GM19238 (cell line): ENCODE data around the gene ZNF385D.

Source experiments
- DNase-seq: peaks from one replicate; pipeline ENCODE4 v3.0.0; 2011; ENCODE audit warnings: low spot score; ENCODE audit not compliant: insufficient read length

ZNF385D gene

GRCh38 chr3:21673393-21673792 lies 77.6 kb downstream of the ZNF385D start:
- no peak for DNase-seq

GRCh38 chr3:21672303-21672702 lies 78.7 kb downstream of the ZNF385D start:
- DNase-seq = no peak

GRCh38 chr3:21670386-21670785 lies 80.6 kb downstream of the ZNF385D start:
- DNase-seq = no peak

- no peak for DNase-seq
Observed at GRCh38 chr3:21668012-21668411, 83.0 kb downstream of the ZNF385D start.

GRCh38 chr3:21665444-21666100 lies 85.4 kb downstream of the ZNF385D start:
- no peak for DNase-seq

- DNase-seq = no peak
Observed at GRCh38 chr3:21664996-21665395, 86.0 kb downstream of the ZNF385D start.

GRCh38 chr3:21662403-21662802 lies 88.6 kb downstream of the ZNF385D start:
- no peak for DNase-seq

GRCh38 chr3:21654662-21655061 lies 96.3 kb downstream of the ZNF385D start:
- DNase-seq = no peak

- DNase-seq = no peak
Observed at GRCh38 chr3:21654241-21654640, 96.8 kb downstream of the ZNF385D start.

- no peak for DNase-seq
Observed at GRCh38 chr3:21649519-21649918, 101.5 kb downstream of the ZNF385D start.

GRCh38 chr3:21647961-21648360 lies 103.0 kb downstream of the ZNF385D start:
- DNase-seq = no peak

- no peak for DNase-seq
Observed at GRCh38 chr3:21645121-21645897, 105.7 kb downstream of the ZNF385D start.

- no peak for DNase-seq
Observed at GRCh38 chr3:21644268-21644667, 106.7 kb downstream of the ZNF385D start.

- no peak for DNase-seq
Observed at GRCh38 chr3:21643752-21644151, 107.3 kb downstream of the ZNF385D start.

- DNase-seq = no peak
Observed at GRCh38 chr3:21642433-21642832, 108.6 kb downstream of the ZNF385D start.

- no peak for DNase-seq
Observed at GRCh38 chr3:21641959-21642358, 109.1 kb downstream of the ZNF385D start.

- no peak for DNase-seq
Observed at GRCh38 chr3:21638488-21638887, 112.5 kb downstream of the ZNF385D start.

GRCh38 chr3:21634112-21634511 lies 116.9 kb downstream of the ZNF385D start:
- no peak for DNase-seq

- no peak for DNase-seq
Observed at GRCh38 chr3:21624524-21624923, 126.5 kb downstream of the ZNF385D start.

- DNase-seq = no peak
Observed at GRCh38 chr3:21621181-21621651, 129.8 kb downstream of the ZNF385D start.

- no peak for DNase-seq
Observed at GRCh38 chr3:21620511-21621155, 130.4 kb downstream of the ZNF385D start.

- no peak for DNase-seq
Observed at GRCh38 chr3:21618695-21619094, 132.3 kb downstream of the ZNF385D start.
